Measurements from ENCODE around the gene RDH11. TPM values are rescaled to one million over a fixed set of nuclear protein-coding genes. Genes with fewer than 3 reads are reported as not detected.

The RDH11 gene
- total and polyA plus RNA-seq, 2 experiments from 2014 or later = 148 to 164 TPM

DNA sequence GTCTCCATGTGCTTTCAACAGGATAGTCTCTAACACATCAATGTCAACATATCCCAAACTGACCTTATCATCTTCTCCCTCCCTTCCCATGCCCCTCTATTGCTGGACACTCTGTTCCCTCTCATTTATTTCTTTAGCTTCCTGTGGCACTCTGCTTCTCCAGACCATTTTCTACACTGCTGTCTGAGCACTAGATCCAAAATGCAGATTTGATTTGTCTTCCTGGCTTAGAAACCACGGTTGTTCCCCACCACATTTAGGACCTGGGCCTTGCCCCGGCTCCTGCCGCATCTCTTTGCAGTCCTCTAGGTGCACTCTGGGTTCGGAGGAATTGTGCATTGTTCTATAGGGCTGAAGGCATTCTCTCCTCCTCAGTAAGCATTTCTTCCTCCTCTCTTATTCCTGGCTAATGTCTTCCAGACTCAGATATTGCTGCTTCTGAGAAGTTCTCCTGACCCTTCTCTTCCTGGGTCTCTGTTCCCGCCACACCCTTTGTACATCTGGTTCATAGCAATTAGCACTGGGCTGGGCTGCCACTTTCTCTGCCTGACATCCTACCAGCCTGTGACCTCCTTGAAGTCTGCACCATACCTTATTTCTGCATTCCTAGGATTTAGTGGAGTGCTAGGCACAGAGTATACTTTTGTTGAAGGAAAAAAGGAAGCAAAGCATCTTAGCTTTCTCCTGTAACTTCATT, 62.0 kb downstream of the RDH11 start:
- Histone ChIP-seq H3K4me3 (no peak overlapping the region), H3K79me2 (no peaks in the 10 kb centered on the region), H3K27ac (no peak overlapping the region), H3K9me3 (ENCODE audit: low read depth) (no peaks in the 10 kb centered on the region), H2AFZ (no peak overlapping the region), H3K9me2 (replicated peaks; ENCODE audit: insufficient read depth) (no peaks in the 10 kb centered on the region), H3K4me2 (no peak overlapping the region), H3K4me1 (ENCODE audit: insufficient read depth) (no peaks in the 10 kb centered on the region), H3K27me3 (no peaks in the 10 kb centered on the region), H4K20me1 (ENCODE audit: insufficient read depth, poor library complexity, severe bottlenecking) (no peaks in the 10 kb centered on the region), H3K36me3 (replicated peaks; ENCODE audit: insufficient read depth, low read depth) (no peaks in the 10 kb centered on the region)
- TF ChIP-seq, protein P1, sequence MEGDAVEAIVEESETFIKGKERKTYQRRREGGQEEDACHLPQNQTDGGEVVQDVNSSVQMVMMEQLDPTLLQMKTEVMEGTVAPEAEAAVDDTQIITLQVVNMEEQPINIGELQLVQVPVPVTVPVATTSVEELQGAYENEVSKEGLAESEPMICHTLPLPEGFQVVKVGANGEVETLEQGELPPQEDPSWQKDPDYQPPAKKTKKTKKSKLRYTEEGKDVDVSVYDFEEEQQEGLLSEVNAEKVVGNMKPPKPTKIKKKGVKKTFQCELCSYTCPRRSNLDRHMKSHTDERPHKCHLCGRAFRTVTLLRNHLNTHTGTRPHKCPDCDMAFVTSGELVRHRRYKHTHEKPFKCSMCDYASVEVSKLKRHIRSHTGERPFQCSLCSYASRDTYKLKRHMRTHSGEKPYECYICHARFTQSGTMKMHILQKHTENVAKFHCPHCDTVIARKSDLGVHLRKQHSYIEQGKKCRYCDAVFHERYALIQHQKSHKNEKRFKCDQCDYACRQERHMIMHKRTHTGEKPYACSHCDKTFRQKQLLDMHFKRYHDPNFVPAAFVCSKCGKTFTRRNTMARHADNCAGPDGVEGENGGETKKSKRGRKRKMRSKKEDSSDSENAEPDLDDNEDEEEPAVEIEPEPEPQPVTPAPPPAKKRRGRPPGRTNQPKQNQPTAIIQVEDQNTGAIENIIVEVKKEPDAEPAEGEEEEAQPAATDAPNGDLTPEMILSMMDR (IDR thresholded peaks at IDR 0.05; ENCODE audit: poor library complexity) = no peak
- WGBS (ENCODE audit: low lambda C conversion rate, missing lambda C conversion rate) = 88% methylated on average over 5 of the region's 5 CpGs
- no peak for DNase-seq (ENCODE audit: low spot score)

DNA sequence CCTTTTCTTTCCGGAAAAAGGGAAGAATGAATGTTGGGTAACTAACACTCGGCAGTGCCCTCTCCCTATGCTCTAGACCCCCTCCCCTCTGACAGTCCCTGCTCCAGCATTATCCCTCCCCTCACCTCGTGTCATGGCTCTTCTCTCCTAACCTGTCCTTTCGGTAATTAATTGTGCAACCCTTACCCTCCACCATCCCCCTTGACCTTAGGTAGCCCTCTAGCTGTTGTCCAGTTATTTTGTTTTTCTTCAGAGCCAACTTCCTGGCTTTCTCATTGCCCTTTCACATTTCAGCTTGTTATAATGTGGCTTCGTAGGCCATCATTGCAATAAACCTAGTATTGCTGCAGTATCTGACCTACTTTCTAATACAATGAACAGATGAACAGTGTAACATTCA, 64.6 kb downstream of the RDH11 start:
- Histone ChIP-seq H3K9me2 (replicated peaks; ENCODE audit: insufficient read depth) (no peaks in the 10 kb centered on the region), H3K36me3 (replicated peaks; ENCODE audit: insufficient read depth, low read depth) (no peaks in the 10 kb centered on the region), H3K4me3 (no peak overlapping the region), H4K20me1 (ENCODE audit: insufficient read depth, poor library complexity, severe bottlenecking) (no peaks in the 10 kb centered on the region), H3K79me2 (no peaks in the 10 kb centered on the region), H3K27ac (no peak overlapping the region), H3K9me3 (ENCODE audit: low read depth) (no peaks in the 10 kb centered on the region), H3K4me1 (ENCODE audit: insufficient read depth) (no peaks in the 10 kb centered on the region), H3K27me3 (no peaks in the 10 kb centered on the region), H3K4me2 (no peak overlapping the region), H2AFZ (no peak overlapping the region)
- TF ChIP-seq, protein P1 (IDR thresholded peaks at IDR 0.05; ENCODE audit: poor library complexity) = no peak
- TF ChIP-seq EZH2phosphoT487 (IDR thresholded peaks at IDR 0.05; ENCODE audit: low read depth, severe bottlenecking, unreplicated experiment) (no peak), EZH2 (IDR thresholded peaks at IDR 0.05; ENCODE audit: borderline replicate concordance) (no peak)
- DNase-seq (ENCODE audit: low spot score) = no peak
- WGBS (ENCODE audit: low lambda C conversion rate, missing lambda C conversion rate) = 91% methylated on average over 5 of the region's 5 CpGs

DNA sequence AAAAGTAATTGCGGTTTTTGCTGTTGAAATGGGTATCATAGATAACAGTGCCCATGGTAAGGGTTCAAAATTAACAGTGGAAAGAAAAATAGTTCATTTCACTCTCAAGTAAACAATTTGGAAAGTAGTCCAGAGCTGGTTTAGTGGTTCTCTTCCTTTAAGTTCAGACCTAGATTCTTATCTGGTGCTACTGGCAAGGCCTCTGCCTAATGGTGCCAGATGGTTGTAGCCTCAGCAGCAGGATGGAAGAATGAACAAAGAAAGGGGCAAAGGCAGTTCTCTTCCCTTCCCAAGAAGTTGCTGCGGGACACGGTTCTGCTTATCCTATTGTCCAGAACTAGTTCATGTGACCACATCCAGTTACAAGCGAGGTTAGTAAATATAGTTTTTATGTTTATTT, 65.4 kb downstream of the RDH11 start:
- 91% methylated on average over 4 of the region's 4 CpGs for WGBS (ENCODE audit: low lambda C conversion rate, missing lambda C conversion rate)

More for the DNA sequence above, 65.4 kb downstream of the RDH11 start:
- no peaks in the 10 kb centered on the region for H3K79me2 ChIP-seq
- no peaks in the 10 kb centered on the region for H3K9me3 ChIP-seq (ENCODE audit: low read depth)
- H3K4me1 ChIP-seq (ENCODE audit: insufficient read depth) = no peaks in the 10 kb centered on the region
- no peak overlapping the region for H2AFZ ChIP-seq
- no peaks in the 10 kb centered on the region for H4K20me1 ChIP-seq (ENCODE audit: insufficient read depth, poor library complexity, severe bottlenecking)
- H3K4me2 ChIP-seq = no peak overlapping the region
- no peak overlapping the region for H3K27ac ChIP-seq
- no peaks in the 10 kb centered on the region for H3K27me3 ChIP-seq
- no peaks in the 10 kb centered on the region for H3K9me2 ChIP-seq (replicated peaks; ENCODE audit: insufficient read depth)
- TF ChIP-seq EZH2phosphoT487 (IDR thresholded peaks at IDR 0.05; ENCODE audit: low read depth, severe bottlenecking, unreplicated experiment) (no peak), EZH2 (IDR thresholded peaks at IDR 0.05; ENCODE audit: borderline replicate concordance) (no peak)
- TF ChIP-seq, protein P1 (IDR thresholded peaks at IDR 0.05; ENCODE audit: poor library complexity) = no peak
- H3K4me3 ChIP-seq = no peak overlapping the region
- DNase-seq (ENCODE audit: low spot score) = no peak
- no peaks in the 10 kb centered on the region for H3K36me3 ChIP-seq (replicated peaks; ENCODE audit: insufficient read depth, low read depth)
